Measurements from ENCODE around the gene GDF3.
"Not testable (repeated sequence)": the region's sequence is repeated elsewhere in the genome, so short reads cannot be mapped to it uniquely, and the experiment has no call there.

Gene GDF3

DNA sequence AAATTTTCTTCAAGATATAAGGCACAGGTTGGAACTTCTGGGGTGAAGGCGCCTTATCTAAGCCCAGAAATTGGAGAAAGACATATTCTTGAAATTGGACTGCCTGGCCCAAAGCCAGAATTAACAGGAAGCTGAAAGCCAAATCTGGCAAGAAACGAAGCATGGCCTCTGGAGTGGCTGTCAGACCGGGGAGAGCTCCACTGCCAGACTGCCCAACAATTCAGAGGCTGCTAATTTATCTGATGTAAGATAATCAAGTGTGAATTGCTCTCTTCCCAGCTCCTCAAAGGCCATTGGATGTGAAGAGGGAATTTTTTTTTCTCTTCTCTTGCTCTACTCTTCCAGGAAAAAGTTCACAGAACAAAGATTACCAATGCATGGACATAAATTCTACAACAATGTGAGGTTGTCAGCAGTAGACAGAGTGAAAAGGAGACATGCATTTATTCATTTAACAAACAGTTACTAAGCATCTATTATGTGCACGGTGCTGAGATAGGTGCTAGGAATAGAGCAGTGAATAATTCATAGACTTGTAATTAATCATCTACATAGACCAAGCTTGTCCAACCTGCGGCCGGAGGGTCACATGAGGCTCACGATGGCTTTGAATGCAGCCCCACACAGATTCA is at the start of gene GDF3:
GDF3 (minus strand) TSS at position 210 of the 632 bp plus-strand sequence; CDS start at position 163, 47 bp downstream.
- H3K27ac ChIP-seq (ENCODE audit: low read depth, low read length) = no peak within 1 kb of the TSS
- no peaks in the 10 kb centered on the region for H3K9me2 ChIP-seq (replicated peaks; ENCODE audit: control insufficient read depth, low read length)
- no peak within 1 kb of the TSS for H3K4me3 ChIP-seq (ENCODE audit: low read length)
- no peaks in the 10 kb centered on the region for H3K36me3 ChIP-seq (ENCODE audit: control insufficient read depth, low read length)
- H3K4me2 ChIP-seq (ENCODE audit: low read length) = no peak within 1 kb of the TSS
- no peaks in the 10 kb centered on the region for H3K9me3 ChIP-seq (ENCODE audit: control insufficient read depth, insufficient read depth, low read length)
- no peaks in the 10 kb centered on the region for H3K79me2 ChIP-seq (ENCODE audit: control insufficient read depth, low read length)
- peaks cover 4% of the 10 kb centered on the region; the same call in 1 of the 2 replicates for H3K4me1 ChIP-seq (ENCODE audit: control insufficient read depth, low read length)
- H4K20me1 ChIP-seq (ENCODE audit: control insufficient read depth, insufficient read depth, low read depth, low read length) = no peaks in the 10 kb centered on the region
- TF ChIP-seq EZH2phosphoT487 (IDR thresholded peaks at IDR 0.05; ENCODE audit: borderline replicate concordance, low read length) = no peak
- TF ChIP-seq, protein P1, sequence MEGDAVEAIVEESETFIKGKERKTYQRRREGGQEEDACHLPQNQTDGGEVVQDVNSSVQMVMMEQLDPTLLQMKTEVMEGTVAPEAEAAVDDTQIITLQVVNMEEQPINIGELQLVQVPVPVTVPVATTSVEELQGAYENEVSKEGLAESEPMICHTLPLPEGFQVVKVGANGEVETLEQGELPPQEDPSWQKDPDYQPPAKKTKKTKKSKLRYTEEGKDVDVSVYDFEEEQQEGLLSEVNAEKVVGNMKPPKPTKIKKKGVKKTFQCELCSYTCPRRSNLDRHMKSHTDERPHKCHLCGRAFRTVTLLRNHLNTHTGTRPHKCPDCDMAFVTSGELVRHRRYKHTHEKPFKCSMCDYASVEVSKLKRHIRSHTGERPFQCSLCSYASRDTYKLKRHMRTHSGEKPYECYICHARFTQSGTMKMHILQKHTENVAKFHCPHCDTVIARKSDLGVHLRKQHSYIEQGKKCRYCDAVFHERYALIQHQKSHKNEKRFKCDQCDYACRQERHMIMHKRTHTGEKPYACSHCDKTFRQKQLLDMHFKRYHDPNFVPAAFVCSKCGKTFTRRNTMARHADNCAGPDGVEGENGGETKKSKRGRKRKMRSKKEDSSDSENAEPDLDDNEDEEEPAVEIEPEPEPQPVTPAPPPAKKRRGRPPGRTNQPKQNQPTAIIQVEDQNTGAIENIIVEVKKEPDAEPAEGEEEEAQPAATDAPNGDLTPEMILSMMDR (IDR thresholded peaks at IDR 0.05; ENCODE audit: low read depth, low read length, poor library complexity, severe bottlenecking) = no peak
- H3F3A ChIP-seq (ENCODE audit: control insufficient read depth, insufficient read depth) = no peaks in the 10 kb centered on the region
- no peaks in the 10 kb centered on the region for H3K27me3 ChIP-seq (ENCODE audit: control insufficient read depth, low read length)

DNA sequence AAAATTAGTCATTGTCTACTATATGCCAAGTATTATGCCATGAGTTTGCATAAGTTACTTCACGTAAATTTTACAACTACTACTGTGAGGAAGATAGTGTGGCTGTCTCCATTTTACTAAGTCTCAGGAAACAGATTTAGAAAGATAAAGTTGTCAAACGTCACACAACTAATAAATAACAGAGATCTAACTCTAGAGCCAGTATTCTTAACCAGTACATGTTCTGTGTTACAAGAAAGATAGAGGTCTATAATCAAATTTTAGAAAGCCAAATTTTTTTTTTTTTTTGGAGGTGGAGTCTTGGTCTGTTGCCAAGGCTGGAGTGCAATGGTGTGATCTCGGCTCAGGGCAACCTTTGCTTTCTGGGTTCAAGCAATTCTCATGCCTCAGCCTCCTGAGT is 37.4 kb upstream of the GDF3 start:
- Histone ChIP-seq H3K27ac (ENCODE audit: low read depth, low read length) (no peak overlapping the region), H3K27me3 (ENCODE audit: control insufficient read depth, low read length) (no peaks in the 10 kb centered on the region), H4K20me1 (ENCODE audit: control insufficient read depth, insufficient read depth, low read depth, low read length) (no peaks in the 10 kb centered on the region), H3F3A (ENCODE audit: control insufficient read depth, insufficient read depth) (no peaks in the 10 kb centered on the region), H3K4me2 (ENCODE audit: low read length) (no peak overlapping the region), H3K9me3 (ENCODE audit: control insufficient read depth, insufficient read depth, low read length) (no peaks in the 10 kb centered on the region), H3K9me2 (replicated peaks; ENCODE audit: control insufficient read depth, low read length) (no peaks in the 10 kb centered on the region), H3K4me1 (ENCODE audit: control insufficient read depth, low read length) (no peaks in the 10 kb centered on the region), H3K4me3 (ENCODE audit: low read length) (no peak overlapping the region), H3K79me2 (ENCODE audit: control insufficient read depth, low read length) (no peaks in the 10 kb centered on the region), H3K36me3 (ENCODE audit: control insufficient read depth, low read length) (no peaks in the 10 kb centered on the region)
- no peak for TF ChIP-seq EZH2phosphoT487 (IDR thresholded peaks at IDR 0.05; ENCODE audit: borderline replicate concordance, low read length)
- TF ChIP-seq, protein P1 (IDR thresholded peaks at IDR 0.05; ENCODE audit: low read depth, low read length, poor library complexity, severe bottlenecking) = no peak

GRCh38 chr12:7731486-7731885 is 35.9 kb upstream of the GDF3 start:
- no peaks in the 10 kb centered on the region for H3K27me3 ChIP-seq (ENCODE audit: control insufficient read depth, low read length)
- no peaks in the 10 kb centered on the region for H3F3A ChIP-seq (ENCODE audit: control insufficient read depth, insufficient read depth)
- H3K4me2 ChIP-seq (ENCODE audit: low read length) = no peak overlapping the region
- H3K4me1 ChIP-seq (ENCODE audit: control insufficient read depth, low read length) = no peaks in the 10 kb centered on the region
- H3K4me3 ChIP-seq (ENCODE audit: low read length) = no peak overlapping the region
- no peaks in the 10 kb centered on the region for H4K20me1 ChIP-seq (ENCODE audit: control insufficient read depth, insufficient read depth, low read depth, low read length)
- TF ChIP-seq EZH2phosphoT487 (IDR thresholded peaks at IDR 0.05; ENCODE audit: borderline replicate concordance, low read length) = no peak
- TF ChIP-seq, protein P1 (IDR thresholded peaks at IDR 0.05; ENCODE audit: low read depth, low read length, poor library complexity, severe bottlenecking) = no peak
- no peaks in the 10 kb centered on the region for H3K79me2 ChIP-seq (ENCODE audit: control insufficient read depth, low read length)
- H3K36me3 ChIP-seq (ENCODE audit: control insufficient read depth, low read length) = no peaks in the 10 kb centered on the region
- H3K9me3 ChIP-seq (ENCODE audit: control insufficient read depth, insufficient read depth, low read length) = no peaks in the 10 kb centered on the region
- H3K27ac ChIP-seq (ENCODE audit: low read depth, low read length) = no peak overlapping the region
- H3K9me2 ChIP-seq (replicated peaks; ENCODE audit: control insufficient read depth, low read length) = no peaks in the 10 kb centered on the region

- not testable (repeated sequence) for H4K20me1 ChIP-seq (ENCODE audit: control insufficient read depth, insufficient read depth, low read depth, low read length); H3K27me3 ChIP-seq (ENCODE audit: control insufficient read depth, low read length); H3K9me3 ChIP-seq (ENCODE audit: control insufficient read depth, insufficient read depth, low read length); H3K4me2 ChIP-seq (ENCODE audit: low read length); H3K4me1 ChIP-seq (ENCODE audit: control insufficient read depth, low read length); H3F3A ChIP-seq (ENCODE audit: control insufficient read depth, insufficient read depth); H3K9me2 ChIP-seq (replicated peaks; ENCODE audit: control insufficient read depth, low read length); H3K4me3 ChIP-seq (ENCODE audit: low read length); H3K27ac ChIP-seq (ENCODE audit: low read depth, low read length); H3K79me2 ChIP-seq (ENCODE audit: control insufficient read depth, low read length); H3K36me3 ChIP-seq (ENCODE audit: control insufficient read depth, low read length)
These were observed 35.4 kb upstream of the GDF3 start for GRCh38 chr12:7730984-7731383.

All from DOHH2 (cell line).